ENCODE results near the gene RIC3.

Gene RIC3

DNA sequence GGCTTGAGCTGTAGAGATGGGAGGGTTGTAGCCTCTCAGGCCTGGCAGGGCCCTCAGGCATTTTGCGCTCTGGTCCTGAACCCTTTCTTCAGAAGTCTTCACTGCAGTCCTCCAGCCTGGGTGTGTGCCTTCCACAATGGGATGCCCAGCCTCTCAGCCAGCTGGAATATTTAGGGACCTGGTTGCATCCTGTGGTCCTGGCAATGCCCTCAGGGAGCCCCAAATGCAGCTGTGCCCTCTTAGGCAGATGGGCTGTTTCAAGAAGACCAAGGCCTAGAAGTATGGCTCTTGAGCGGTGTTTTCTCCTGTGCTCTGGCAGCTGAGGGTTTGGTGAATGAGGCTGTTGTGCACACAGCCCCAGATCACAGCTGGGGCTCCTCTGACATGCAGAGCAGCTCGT is 81.1 kb downstream of the RIC3 start:
- Histone ChIP-seq H3K9ac (ENCODE audit: low read length) (no peak overlapping the region), H3K4me2 (ENCODE audit: low read length) (no peak overlapping the region), H3K9me2 (ENCODE audit: low read depth, low read length) (no peaks in the 10 kb centered on the region), H2AFZ (ENCODE audit: low read length) (no peak overlapping the region), H3K4me1 (ENCODE audit: insufficient read depth, low read length, severe bottlenecking) (no peaks in the 10 kb centered on the region), H3F3A (ENCODE audit: insufficient read depth, low read length) (no peaks in the 10 kb centered on the region), H3K36me3 (ENCODE audit: insufficient read depth, low read length) (no peaks in the 10 kb centered on the region), H3K27ac (ENCODE audit: low read depth, low read length, poor library complexity, severe bottlenecking) (no peak overlapping the region), H3K4me3 (ENCODE audit: low read depth, low read length, poor library complexity, severe bottlenecking) (no peak overlapping the region), H4K20me1 (ENCODE audit: insufficient read depth, low read length) (no peaks in the 10 kb centered on the region), H3K27me3 (ENCODE audit: insufficient read depth, low read length) (no peaks in the 10 kb centered on the region), H3K79me2 (ENCODE audit: insufficient read depth, low read length) (no peaks in the 10 kb centered on the region), H3K9me3 (ENCODE audit: low read length) (no peaks in the 10 kb centered on the region)
- TF ChIP-seq EZH2 (IDR thresholded peaks at IDR 0.05; ENCODE audit: borderline replicate concordance, low read length), result no peak
- TF ChIP-seq, protein P1, sequence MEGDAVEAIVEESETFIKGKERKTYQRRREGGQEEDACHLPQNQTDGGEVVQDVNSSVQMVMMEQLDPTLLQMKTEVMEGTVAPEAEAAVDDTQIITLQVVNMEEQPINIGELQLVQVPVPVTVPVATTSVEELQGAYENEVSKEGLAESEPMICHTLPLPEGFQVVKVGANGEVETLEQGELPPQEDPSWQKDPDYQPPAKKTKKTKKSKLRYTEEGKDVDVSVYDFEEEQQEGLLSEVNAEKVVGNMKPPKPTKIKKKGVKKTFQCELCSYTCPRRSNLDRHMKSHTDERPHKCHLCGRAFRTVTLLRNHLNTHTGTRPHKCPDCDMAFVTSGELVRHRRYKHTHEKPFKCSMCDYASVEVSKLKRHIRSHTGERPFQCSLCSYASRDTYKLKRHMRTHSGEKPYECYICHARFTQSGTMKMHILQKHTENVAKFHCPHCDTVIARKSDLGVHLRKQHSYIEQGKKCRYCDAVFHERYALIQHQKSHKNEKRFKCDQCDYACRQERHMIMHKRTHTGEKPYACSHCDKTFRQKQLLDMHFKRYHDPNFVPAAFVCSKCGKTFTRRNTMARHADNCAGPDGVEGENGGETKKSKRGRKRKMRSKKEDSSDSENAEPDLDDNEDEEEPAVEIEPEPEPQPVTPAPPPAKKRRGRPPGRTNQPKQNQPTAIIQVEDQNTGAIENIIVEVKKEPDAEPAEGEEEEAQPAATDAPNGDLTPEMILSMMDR (IDR thresholded peaks at IDR 0.05; ENCODE audit: low read length), result no peak

DNA sequence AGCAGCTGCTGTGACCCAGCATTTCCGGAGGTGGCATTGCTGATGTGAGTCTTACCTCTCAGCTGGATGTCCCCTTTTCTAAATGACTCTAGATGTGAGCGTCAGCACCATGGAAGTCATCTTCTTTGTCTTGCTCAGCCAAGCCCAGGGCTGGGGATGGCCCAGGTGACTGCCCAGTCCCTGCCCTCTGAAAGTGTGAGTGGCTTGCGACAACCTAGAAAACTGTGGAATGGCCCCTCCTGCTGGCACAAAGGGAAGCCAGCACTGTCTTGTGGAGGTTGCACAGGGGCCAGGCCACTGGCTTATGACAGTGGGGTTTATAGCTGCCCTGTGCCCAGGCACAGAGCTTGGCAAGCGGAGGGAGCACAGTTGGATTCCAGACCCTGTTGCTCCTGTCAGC is 81.6 kb downstream of the RIC3 start:
- H3K9me2 ChIP-seq (ENCODE audit: low read depth, low read length), result no peaks in the 10 kb centered on the region
- no peak overlapping the region for H3K4me2 ChIP-seq (ENCODE audit: low read length)
- H3K27ac ChIP-seq (ENCODE audit: low read depth, low read length, poor library complexity, severe bottlenecking), result no peak overlapping the region
- no peaks in the 10 kb centered on the region for H3F3A ChIP-seq (ENCODE audit: insufficient read depth, low read length)
- H3K9ac ChIP-seq (ENCODE audit: low read length), result no peak overlapping the region
- H3K9me3 ChIP-seq (ENCODE audit: low read length), result no peaks in the 10 kb centered on the region
- H3K4me3 ChIP-seq (ENCODE audit: low read depth, low read length, poor library complexity, severe bottlenecking), result no peak overlapping the region
- H3K4me1 ChIP-seq (ENCODE audit: insufficient read depth, low read length, severe bottlenecking), result no peaks in the 10 kb centered on the region
- TF ChIP-seq EZH2 (IDR thresholded peaks at IDR 0.05; ENCODE audit: borderline replicate concordance, low read length), result no peak
- TF ChIP-seq, protein P1 (IDR thresholded peaks at IDR 0.05; ENCODE audit: low read length), result no peak; the same call in 1 of the 2 replicates
- no peaks in the 10 kb centered on the region for H3K27me3 ChIP-seq (ENCODE audit: insufficient read depth, low read length)
- no peaks in the 10 kb centered on the region for H3K36me3 ChIP-seq (ENCODE audit: insufficient read depth, low read length)
- H2AFZ ChIP-seq (ENCODE audit: low read length), result no peak overlapping the region
- no peaks in the 10 kb centered on the region for H4K20me1 ChIP-seq (ENCODE audit: insufficient read depth, low read length)
- H3K79me2 ChIP-seq (ENCODE audit: insufficient read depth, low read length), result no peaks in the 10 kb centered on the region

DNA sequence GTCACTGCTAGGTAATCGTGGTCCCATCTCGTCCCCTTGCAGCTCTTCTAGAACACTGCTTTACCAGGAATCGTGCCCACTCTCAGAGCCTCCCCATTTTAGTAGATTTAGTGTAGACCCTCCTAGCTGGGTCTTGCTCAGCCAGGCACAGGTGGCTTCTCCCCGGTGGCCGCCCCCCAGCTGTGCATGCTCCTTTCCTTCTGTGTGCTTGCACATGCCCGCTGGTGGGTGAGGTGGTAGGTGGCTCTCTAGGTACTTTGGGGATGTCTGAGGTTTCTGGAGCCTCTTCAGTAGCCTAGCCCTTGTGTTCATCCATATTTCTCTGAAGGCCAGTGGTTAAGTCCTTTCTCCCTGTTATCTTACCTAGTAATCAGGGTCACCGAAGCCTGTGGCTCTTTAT is 82.3 kb downstream of the RIC3 start:
- no peaks in the 10 kb centered on the region for H3K27me3 ChIP-seq (ENCODE audit: insufficient read depth, low read length)
- no peak overlapping the region for H3K9ac ChIP-seq (ENCODE audit: low read length)
- TF ChIP-seq EZH2 (IDR thresholded peaks at IDR 0.05; ENCODE audit: borderline replicate concordance, low read length), result no peak
- TF ChIP-seq, protein P1 (IDR thresholded peaks at IDR 0.05; ENCODE audit: low read length), result no peak
- H3F3A ChIP-seq (ENCODE audit: insufficient read depth, low read length), result no peaks in the 10 kb centered on the region
- H4K20me1 ChIP-seq (ENCODE audit: insufficient read depth, low read length), result no peaks in the 10 kb centered on the region
- H2AFZ ChIP-seq (ENCODE audit: low read length), result no peak overlapping the region
- H3K9me2 ChIP-seq (ENCODE audit: low read depth, low read length), result no peaks in the 10 kb centered on the region
- no peak overlapping the region for H3K27ac ChIP-seq (ENCODE audit: low read depth, low read length, poor library complexity, severe bottlenecking)
- no peak overlapping the region for H3K4me3 ChIP-seq (ENCODE audit: low read depth, low read length, poor library complexity, severe bottlenecking)
- no peaks in the 10 kb centered on the region for H3K9me3 ChIP-seq (ENCODE audit: low read length)
- H3K4me1 ChIP-seq (ENCODE audit: insufficient read depth, low read length, severe bottlenecking), result no peaks in the 10 kb centered on the region
- H3K36me3 ChIP-seq (ENCODE audit: insufficient read depth, low read length), result no peaks in the 10 kb centered on the region
- H3K4me2 ChIP-seq (ENCODE audit: low read length), result no peak overlapping the region
- H3K79me2 ChIP-seq (ENCODE audit: insufficient read depth, low read length), result no peaks in the 10 kb centered on the region

All from OCI-LY1 (cell line).